SK-N-SH treated with all-trans-retinoic acid at 6 μM for 48 hours (cell line): ENCODE results near the gene CNTN4.

Experiments used
- ATAC-seq: fragments of 200-7000 bp; cut with Tn5 transposase; 3 replicates; pipeline ENCODE4 v1.9.1; 2020; ENCODE audit warnings: mild to moderate bottlenecking, moderate library complexity
- ARNTL ChIP-seq: fragments of 450-650 bp; formaldehyde crosslinking; IDR thresholded peaks from 2 replicates; pipeline ENCODE4 v1.5.0; 2020; ENCODE audit warnings: low read depth, mild to moderate bottlenecking, moderate library complexity, borderline replicate concordance
- CSDC2 ChIP-seq: fragments of 250-450 bp; sonication (Bioruptor Pico); IDR thresholded peaks from 2 replicates; pipeline ENCODE4 v1.5.0; 2020; ENCODE audit warnings: mild to moderate bottlenecking, moderate library complexity
- ESRRG ChIP-seq: fragments of 250-450 bp; sonication (Bioruptor Pico); IDR thresholded peaks from 2 replicates; pipeline ENCODE4 v1.6.1; 2021; ENCODE audit warnings: mild to moderate bottlenecking
- ISL1 ChIP-seq: fragments of 250-450 bp; sonication (Bioruptor Pico); IDR thresholded peaks from 2 replicates; pipeline ENCODE4 v2.1.2; 2022; ENCODE audit warnings: mild to moderate bottlenecking, moderate library complexity
- OSR1 ChIP-seq: fragments of 250-450 bp; sonication (Bioruptor Pico); IDR thresholded peaks from 2 replicates; pipeline ENCODE4 v1.8.0; 2022; ENCODE audit warnings: moderate library complexity, mild to moderate bottlenecking, inconsistent platforms
- POU6F1 ChIP-seq: fragments of 250-450 bp; sonication (Bioruptor Pico); IDR thresholded peaks from 2 replicates; pipeline ENCODE4 v1.8.0; 2021; ENCODE audit warnings: low read depth, mild to moderate bottlenecking, moderate library complexity, borderline replicate concordance
- PPARA ChIP-seq: fragments of 250-450 bp; sonication (Bioruptor Pico); IDR thresholded peaks from 2 replicates; pipeline ENCODE4 v1.5.0; 2020; ENCODE audit warnings: mild to moderate bottlenecking, borderline replicate concordance
- RARB ChIP-seq: fragments of 250-450 bp; sonication (Bioruptor Pico); IDR thresholded peaks from 2 replicates; pipeline ENCODE4 v1.8.0; 2021; ENCODE audit warnings: mild to moderate bottlenecking, moderate library complexity
- SNAI2 ChIP-seq: fragments of 250-450 bp; sonication (Bioruptor Pico); IDR thresholded peaks from 2 replicates; pipeline ENCODE4 v1.5.0; 2020; ENCODE audit warnings: mild to moderate bottlenecking, moderate library complexity
- TCF4 ChIP-seq: fragments of 250-450 bp; sonication (Bioruptor Pico); IDR thresholded peaks from 2 replicates; pipeline ENCODE4 v1.8.0; 2021; ENCODE audit warnings: mild to moderate bottlenecking, moderate library complexity, borderline replicate concordance
- TSHZ2 ChIP-seq: fragments of 250-450 bp; sonication (Bioruptor Pico); IDR thresholded peaks from 2 replicates; pipeline ENCODE4 v1.5.0; 2020; ENCODE audit warnings: mild to moderate bottlenecking, moderate library complexity
- ZC3H10 ChIP-seq: fragments of 250-450 bp; sonication (Bioruptor Pico); IDR thresholded peaks from 2 replicates; pipeline ENCODE4 v1.5.1; 2021; ENCODE audit warnings: mild to moderate bottlenecking, moderate library complexity
- ZFP3 ChIP-seq: fragments of 250-450 bp; sonication (Bioruptor Pico); IDR thresholded peaks from 2 replicates; pipeline ENCODE4 v1.5.0; 2020; ENCODE audit warnings: mild to moderate bottlenecking, moderate library complexity
- ZFP30 ChIP-seq: fragments of 450-650 bp; formaldehyde crosslinking; IDR thresholded peaks from 2 replicates; pipeline ENCODE4 v1.5.0; 2022; ENCODE audit warnings: mild to moderate bottlenecking, moderate library complexity
- ZNF565 ChIP-seq: fragments of 450-650 bp; formaldehyde crosslinking; conservative IDR thresholded peaks from 2 replicates; pipeline ENCODE4 v1.5.0; 2020; ENCODE audit warnings: low read depth, mild to moderate bottlenecking, moderate library complexity
- ZNF70 ChIP-seq: fragments of 450-650 bp; formaldehyde crosslinking; IDR thresholded peaks from 2 replicates; pipeline ENCODE4 v1.5.0; 2020; ENCODE audit warnings: mild to moderate bottlenecking, moderate library complexity
- ZNF8 ChIP-seq: fragments of 450-650 bp; formaldehyde crosslinking; IDR thresholded peaks from 2 replicates; pipeline ENCODE4 v1.5.0; 2020; ENCODE audit warnings: mild to moderate bottlenecking, moderate library complexity
- TF ChIP-seq, protein P1 (sequence below): fragments of 250-450 bp; sonication (Bioruptor Pico); IDR thresholded peaks from 2 replicates; pipeline ENCODE4 v1.5.1; 2020; ENCODE audit warnings: low read depth, mild to moderate bottlenecking, moderate library complexity
- TF ChIP-seq, protein P2 (sequence below): fragments of 250-450 bp; sonication (Bioruptor Pico); IDR thresholded peaks from 2 replicates; pipeline ENCODE4 v1.5.1; 2021; ENCODE audit warnings: mild to moderate bottlenecking, moderate library complexity
- TF ChIP-seq, protein P3 (sequence below): fragments of 250-450 bp; sonication (Bioruptor Pico); IDR thresholded peaks from 2 replicates; pipeline ENCODE4 v1.8.0; 2020; ENCODE audit warnings: mild to moderate bottlenecking, moderate library complexity, borderline replicate concordance

Gene CNTN4

GRCh38 chr3:2655229-2655701 lies 556.6 kb downstream of the CNTN4 start:
- no peak for ATAC-seq
- TF ChIP-seq SNAI2, result no peak
- TF ChIP-seq, protein P1, sequence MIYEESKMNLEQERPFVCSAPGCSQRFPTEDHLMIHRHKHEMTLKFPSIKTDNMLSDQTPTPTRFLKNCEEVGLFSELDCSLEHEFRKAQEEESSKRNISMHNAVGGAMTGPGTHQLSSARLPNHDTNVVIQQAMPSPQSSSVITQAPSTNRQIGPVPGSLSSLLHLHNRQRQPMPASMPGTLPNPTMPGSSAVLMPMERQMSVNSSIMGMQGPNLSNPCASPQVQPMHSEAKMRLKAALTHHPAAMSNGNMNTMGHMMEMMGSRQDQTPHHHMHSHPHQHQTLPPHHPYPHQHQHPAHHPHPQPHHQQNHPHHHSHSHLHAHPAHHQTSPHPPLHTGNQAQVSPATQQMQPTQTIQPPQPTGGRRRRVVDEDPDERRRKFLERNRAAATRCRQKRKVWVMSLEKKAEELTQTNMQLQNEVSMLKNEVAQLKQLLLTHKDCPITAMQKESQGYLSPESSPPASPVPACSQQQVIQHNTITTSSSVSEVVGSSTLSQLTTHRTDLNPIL (CRISPR knock-in tag), result no peak
- no peak for TF ChIP-seq ZNF8 (CRISPR knock-in tag)
- TF ChIP-seq PPARA (CRISPR knock-in tag), result no peak
- no peak for TF ChIP-seq ZFP30 (CRISPR knock-in tag)
- no peak for TF ChIP-seq ESRRG (CRISPR knock-in tag)
- TF ChIP-seq ISL1, result no peak
- TF ChIP-seq, protein P2, sequence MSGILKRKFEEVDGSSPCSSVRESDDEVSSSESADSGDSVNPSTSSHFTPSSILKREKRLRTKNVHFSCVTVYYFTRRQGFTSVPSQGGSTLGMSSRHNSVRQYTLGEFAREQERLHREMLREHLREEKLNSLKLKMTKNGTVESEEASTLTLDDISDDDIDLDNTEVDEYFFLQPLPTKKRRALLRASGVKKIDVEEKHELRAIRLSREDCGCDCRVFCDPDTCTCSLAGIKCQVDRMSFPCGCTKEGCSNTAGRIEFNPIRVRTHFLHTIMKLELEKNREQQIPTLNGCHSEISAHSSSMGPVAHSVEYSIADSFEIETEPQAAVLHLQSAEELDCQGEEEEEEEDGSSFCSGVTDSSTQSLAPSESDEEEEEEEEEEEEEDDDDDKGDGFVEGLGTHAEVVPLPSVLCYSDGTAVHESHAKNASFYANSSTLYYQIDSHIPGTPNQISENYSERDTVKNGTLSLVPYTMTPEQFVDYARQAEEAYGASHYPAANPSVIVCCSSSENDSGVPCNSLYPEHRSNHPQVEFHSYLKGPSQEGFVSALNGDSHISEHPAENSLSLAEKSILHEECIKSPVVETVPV (CRISPR knock-in tag), result no peak
- TF ChIP-seq ZFP3, result no peak
- TF ChIP-seq POU6F1, result no peak
- TF ChIP-seq, all 23 proteins: peak for 0

- no peak for ATAC-seq
- TF ChIP-seq POU6F1 (no peak), CSDC2 (CRISPR knock-in tag) (no peak), ZNF70 (CRISPR knock-in tag) (no peak), RARB (CRISPR knock-in tag) (no peak), ZNF8 (CRISPR knock-in tag) (no peak), ARNTL (CRISPR knock-in tag) (no peak), PPARA (CRISPR knock-in tag) (no peak), TCF4 (CRISPR knock-in tag) (no peak), SNAI2 (no peak), ZNF565 (CRISPR knock-in tag) (no peak)
- TF ChIP-seq, protein P1 (CRISPR knock-in tag), result no peak
Observed at GRCh38 chr3:2656806-2657777, 558.4 kb downstream of the CNTN4 start.

GRCh38 chr3:2657971-2658370 lies 559.3 kb downstream of the CNTN4 start:
- ATAC-seq, result no peak
- TF ChIP-seq OSR1 (CRISPR knock-in tag), result no peak
- TF ChIP-seq ZNF565 (CRISPR knock-in tag), result no peak
- TF ChIP-seq ZNF70 (CRISPR knock-in tag), result no peak
- no peak for TF ChIP-seq SNAI2
- TF ChIP-seq, protein P1 (CRISPR knock-in tag), result no peak
- TF ChIP-seq TSHZ2 (CRISPR knock-in tag), result no peak
- TF ChIP-seq TCF4 (CRISPR knock-in tag), result no peak
- TF ChIP-seq RARB (CRISPR knock-in tag), result no peak
- no peak for TF ChIP-seq ZC3H10
- TF ChIP-seq, protein P3, sequence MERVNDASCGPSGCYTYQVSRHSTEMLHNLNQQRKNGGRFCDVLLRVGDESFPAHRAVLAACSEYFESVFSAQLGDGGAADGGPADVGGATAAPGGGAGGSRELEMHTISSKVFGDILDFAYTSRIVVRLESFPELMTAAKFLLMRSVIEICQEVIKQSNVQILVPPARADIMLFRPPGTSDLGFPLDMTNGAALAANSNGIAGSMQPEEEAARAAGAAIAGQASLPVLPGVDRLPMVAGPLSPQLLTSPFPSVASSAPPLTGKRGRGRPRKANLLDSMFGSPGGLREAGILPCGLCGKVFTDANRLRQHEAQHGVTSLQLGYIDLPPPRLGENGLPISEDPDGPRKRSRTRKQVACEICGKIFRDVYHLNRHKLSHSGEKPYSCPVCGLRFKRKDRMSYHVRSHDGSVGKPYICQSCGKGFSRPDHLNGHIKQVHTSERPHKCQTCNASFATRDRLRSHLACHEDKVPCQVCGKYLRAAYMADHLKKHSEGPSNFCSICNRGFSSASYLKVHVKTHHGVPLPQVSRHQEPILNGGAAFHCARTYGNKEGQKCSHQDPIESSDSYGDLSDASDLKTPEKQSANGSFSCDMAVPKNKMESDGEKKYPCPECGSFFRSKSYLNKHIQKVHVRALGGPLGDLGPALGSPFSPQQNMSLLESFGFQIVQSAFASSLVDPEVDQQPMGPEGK (CRISPR knock-in tag), result no peak
- TF ChIP-seq, protein P2 (CRISPR knock-in tag), result no peak
